PC-9 (cell line): ENCODE results near the gene TMOD1. TPM values are rescaled to one million over a fixed set of nuclear protein-coding genes. Genes with fewer than 3 reads are reported as not detected.

Experiments used
- BruUV-seq: library from RNA; stranded (reverse); fragments of 400-500 nt; replicated peaks from 2 replicates; lab custom pipeline; 2021; lab: Mats Ljungman, UMichigan
- CTCF ChIA-PET: fragments of 300-600 bp; sonication (Branson Sonifier 250); formaldehyde crosslinking; loops from one replicate; lab custom pipeline; 2022; ENCODE audit warnings: antibody characterized with exemption; lab: Charles Lee
- POLR2A ChIA-PET: fragments of 300-600 bp; sonication (Branson Sonifier 250); formaldehyde crosslinking; loops from one replicate; lab custom pipeline; 2022; ENCODE audit warnings: antibody characterized with exemption; ENCODE audit not compliant: unreplicated experiment; lab: Charles Lee
- DNase-seq, 2 experiments: peaks; one replicate each; pipeline versions ENCODE4 v3.0.0 to v3.0.0-alpha.2; 2015 to 2022; ENCODE audit warnings: mixed read lengths in 1 of 2
- H2AFZ ChIP-seq: fragments of 200-600 bp; sonication (generic); 2 replicates; pipeline ENCODE4 v1.8.1; 2017; ENCODE audit warnings: antibody characterized with exemption
- H3F3A ChIP-seq: fragments of 200-600 bp; sonication (generic); 2 replicates; pipeline ENCODE4 v1.8.1; 2017; ENCODE audit warnings: antibody characterized with exemption, mild to moderate bottlenecking, low read depth; ENCODE audit not compliant: insufficient read depth
- H3K27ac ChIP-seq: fragments of 200-600 bp; sonication (generic); 2 replicates; pipeline ENCODE4 v1.6.1; 2016; ENCODE audit warnings: mixed run types
- H3K27me3 ChIP-seq: fragments of 200-600 bp; sonication (generic); 2 replicates; pipeline ENCODE4 v1.6.1; 2016; ENCODE audit warnings: low read depth, mixed run types; ENCODE audit not compliant: insufficient read depth
- H3K36me3 ChIP-seq: fragments of 200-600 bp; sonication (generic); 2 replicates; pipeline ENCODE4 v1.6.1; 2016; ENCODE audit warnings: low read depth, mixed run types
- H3K4me1 ChIP-seq: fragments of 200-600 bp; sonication (generic); replicated peaks from 2 replicates; pipeline ENCODE4 v1.6.1; 2016; ENCODE audit warnings: mixed run types; ENCODE audit not compliant: insufficient read depth
- H3K4me2 ChIP-seq: fragments of 200-600 bp; sonication (generic); 2 replicates; pipeline ENCODE4 v1.6.1; 2017; ENCODE audit warnings: mixed run types
- H3K4me3 ChIP-seq: fragments of 200-600 bp; sonication (generic); 2 replicates; pipeline ENCODE4 v1.6.1; 2016; ENCODE audit warnings: mixed run types
- H3K79me2 ChIP-seq: fragments of 200-600 bp; sonication (generic); 2 replicates; pipeline ENCODE4 v1.6.1; 2017; ENCODE audit warnings: low read depth, mixed run types
- H3K9me2 ChIP-seq: fragments of 200-600 bp; sonication (generic); 2 replicates; pipeline ENCODE4 v1.8.1; 2017; ENCODE audit warnings: mild to moderate bottlenecking; ENCODE audit not compliant: insufficient read depth
- H3K9me3 ChIP-seq: fragments of 200-600 bp; sonication (generic); 2 replicates; pipeline ENCODE4 v1.8.1; 2016; ENCODE audit warnings: low read depth; ENCODE audit not compliant: insufficient read depth
- H4K20me1 ChIP-seq: fragments of 200-600 bp; sonication (generic); 2 replicates; pipeline ENCODE4 v1.8.1; 2017; ENCODE audit not compliant: insufficient read depth
- CTCF ChIP-seq: fragments of 200-600 bp; sonication (generic); conservative IDR thresholded peaks from 2 replicates; pipeline ENCODE4 v1.6.1; 2017; ENCODE audit warnings: mixed run types, antibody characterized with exemption, mild to moderate bottlenecking, moderate library complexity
- EZH2 ChIP-seq: fragments of 200-600 bp; sonication (generic); IDR thresholded peaks from 2 replicates; pipeline ENCODE4 v1.8.0; 2017; ENCODE audit warnings: antibody characterized with exemption, low read depth
- intact Hi-C: fragments of 100-400 bp; cut with micrococcal nuclease; formaldehyde crosslinking; loops from one replicate; pipeline ENCODE4 v1.10.0; 2022; ENCODE audit not compliant: unreplicated experiment
- total RNA-seq: library from RNA; stranded (reverse); gene quantifications from 2 replicates; pipeline ENCODE4 v1.2.3, GENCODE V29; 2021

TMOD1 gene
- total RNA-seq, 1 experiment from 2014 or later = 6.8 TPM

GRCh38 chr9:97645720-97646119 is 144.3 kb downstream of the TMOD1 start:
- no peak for DNase-seq
- no peak overlapping the region for H2AFZ ChIP-seq
- H3K36me3 ChIP-seq = peaks cover 62% of the 10 kb centered on the region
- H3K4me2 ChIP-seq = no peak overlapping the region
- intact Hi-C loops = no loop called here
- no peaks in the 10 kb centered on the region for H3K9me3 ChIP-seq
- H3K27ac ChIP-seq = no peak overlapping the region
- peaks cover 13% of the 10 kb centered on the region; the same call in 1 of the 2 replicates for H3F3A ChIP-seq
- ChIA-PET POLR2A (interaction anchor here (0.6 kb wide), 2 partner anchors 15 to 1459 kb away, joined by 5 to 7 read pairs; partner anchors contain the start of gene TGFBR1), CTCF (interaction anchor here (0.6 kb wide), 2 partner anchors 408 to 1219 kb away, joined by 4 to 6 read pairs; no protein-coding TSS in a partner anchor)
- peaks cover 5% of the 10 kb centered on the region; the same call in 1 of the 2 replicates for H3K79me2 ChIP-seq
- H3K4me3 ChIP-seq = no peak overlapping the region
- H3K4me1 ChIP-seq = no peaks in the 10 kb centered on the region
- H4K20me1 ChIP-seq = peaks cover 5% of the 10 kb centered on the region; the same call in 1 of the 2 replicates
- no TSS peak for BruUV-seq
- no peaks in the 10 kb centered on the region for H3K27me3 ChIP-seq
- TF ChIP-seq CTCF = no peak
- no peak for TF ChIP-seq EZH2
- no peaks in the 10 kb centered on the region for H3K9me2 ChIP-seq

- POLR2A ChIA-PET = no interaction called here
- Histone ChIP-seq H3F3A (peaks cover 13% of the 10 kb centered on the region; the same call in 1 of the 2 replicates), H3K4me3 (no peak overlapping the region)
These were observed 146.5 kb downstream of the TMOD1 start for GRCh38 chr9:97647996-97648395.

More at GRCh38 chr9:97647996-97648395, 146.5 kb downstream of the TMOD1 start:
- TF ChIP-seq EZH2 (no peak), CTCF (no peak)
- no peak for DNase-seq
- Histone ChIP-seq H2AFZ (no peak overlapping the region), H3K4me2 (no peak overlapping the region), H3K27ac (no peak overlapping the region), H3K4me1 (no peaks in the 10 kb centered on the region), H3K27me3 (no peaks in the 10 kb centered on the region), H3K9me2 (no peaks in the 10 kb centered on the region), H3K79me2 (no peaks in the 10 kb centered on the region), H3K36me3 (peaks cover 60% of the 10 kb centered on the region), H4K20me1 (no peaks in the 10 kb centered on the region), H3K9me3 (no peaks in the 10 kb centered on the region)
- no TSS peak for BruUV-seq
- CTCF ChIA-PET = no interaction called here
- intact Hi-C loops = no loop called here

Other genes starting within 250 kb of the TMOD1 start
- 2.3 and 4.0 TPM in 2 replicates for gene CCDC180, start 194.0 kb upstream of the TMOD1 start, total RNA-seq
- gene TDRD7, start 89.6 kb upstream of the TMOD1 start, total RNA-seq = 11.9 and 14.2 TPM in 2 replicates
- gene TSTD2, start 131.7 kb downstream of the TMOD1 start, total RNA-seq = 17.0 and 19.3 TPM in 2 replicates
- gene NCBP1, start 132.2 kb downstream of the TMOD1 start, total RNA-seq = 38.6 and 40.2 TPM in 2 replicates
- 11.6 and 17.4 TPM in 2 replicates for gene XPA, start 195.7 kb downstream of the TMOD1 start, total RNA-seq